PC-3 (cell line): ENCODE measurements around the gene PARP11.

Source experiments
- CTCF ChIP-seq: fragments of 300-600 bp; sonication (generic); conservative IDR thresholded peaks from 2 replicates; pipeline ENCODE4 v1.5.1; 2017; ENCODE audit warnings: antibody characterized with exemption, low read depth, mild to moderate bottlenecking, low read length
- EZH2 ChIP-seq: fragments of 300-600 bp; sonication (generic); IDR thresholded peaks from one replicate; pipeline ENCODE4 v1.6.1; 2017; ENCODE audit warnings: antibody characterized with exemption, mild to moderate bottlenecking, low read length; ENCODE audit not compliant: unreplicated experiment
- EZH2phosphoT487 ChIP-seq: fragments of 300-600 bp; sonication (generic); IDR thresholded peaks from 2 replicates; pipeline ENCODE4 v1.6.1; 2018; ENCODE audit warnings: mild to moderate bottlenecking, antibody characterized with exemption, low read length, borderline replicate concordance

GRCh38 chr12:3821441-3821840, 51.8 kb downstream of the PARP11 start:
- no peak for TF ChIP-seq CTCF
- TF ChIP-seq EZH2phosphoT487 = no peak
- TF ChIP-seq EZH2 = no peak
